ENCODE measurements around the gene TRAFD1.

DNA sequence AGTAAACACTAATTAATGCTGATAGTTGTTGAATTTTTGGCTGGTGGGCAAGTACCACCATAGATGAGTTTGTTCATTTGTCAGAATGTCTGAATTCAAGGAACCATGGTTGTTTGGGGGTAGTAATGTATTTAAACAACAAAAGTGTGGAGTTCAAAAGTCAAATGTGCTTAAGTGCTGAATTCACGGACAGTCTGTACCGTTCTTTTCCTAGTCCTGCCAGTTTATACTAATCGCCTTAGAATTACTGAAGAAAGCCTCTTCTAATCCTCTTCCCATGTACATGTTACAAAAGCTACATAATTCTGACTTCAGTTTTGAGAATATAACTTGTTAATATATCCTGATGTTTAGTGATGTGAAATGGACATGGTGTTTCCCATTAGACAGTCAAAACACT lies 19.5 kb upstream of the TRAFD1 start:
- TF ChIP-seq ARNTL (CRISPR knock-in tag; IDR thresholded peaks at IDR 0.05; ENCODE audit: borderline replicate concordance, low read depth) (no peak), ZC3H10 (CRISPR knock-in tag; IDR thresholded peaks at IDR 0.05) (no peak), SNAI2 (CRISPR knock-in tag; IDR thresholded peaks at IDR 0.05) (no peak), ZNF8 (CRISPR knock-in tag; IDR thresholded peaks at IDR 0.05) (no peak), GLIS3 (CRISPR knock-in tag; IDR thresholded peaks at IDR 0.05) (no peak), ZFP30 (CRISPR knock-in tag; IDR thresholded peaks at IDR 0.05) (no peak), ZNF70 (CRISPR knock-in tag; IDR thresholded peaks at IDR 0.05) (no peak), PPARA (CRISPR knock-in tag; IDR thresholded peaks at IDR 0.05; ENCODE audit: borderline replicate concordance) (no peak)
- TF ChIP-seq, protein P1, sequence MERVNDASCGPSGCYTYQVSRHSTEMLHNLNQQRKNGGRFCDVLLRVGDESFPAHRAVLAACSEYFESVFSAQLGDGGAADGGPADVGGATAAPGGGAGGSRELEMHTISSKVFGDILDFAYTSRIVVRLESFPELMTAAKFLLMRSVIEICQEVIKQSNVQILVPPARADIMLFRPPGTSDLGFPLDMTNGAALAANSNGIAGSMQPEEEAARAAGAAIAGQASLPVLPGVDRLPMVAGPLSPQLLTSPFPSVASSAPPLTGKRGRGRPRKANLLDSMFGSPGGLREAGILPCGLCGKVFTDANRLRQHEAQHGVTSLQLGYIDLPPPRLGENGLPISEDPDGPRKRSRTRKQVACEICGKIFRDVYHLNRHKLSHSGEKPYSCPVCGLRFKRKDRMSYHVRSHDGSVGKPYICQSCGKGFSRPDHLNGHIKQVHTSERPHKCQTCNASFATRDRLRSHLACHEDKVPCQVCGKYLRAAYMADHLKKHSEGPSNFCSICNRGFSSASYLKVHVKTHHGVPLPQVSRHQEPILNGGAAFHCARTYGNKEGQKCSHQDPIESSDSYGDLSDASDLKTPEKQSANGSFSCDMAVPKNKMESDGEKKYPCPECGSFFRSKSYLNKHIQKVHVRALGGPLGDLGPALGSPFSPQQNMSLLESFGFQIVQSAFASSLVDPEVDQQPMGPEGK (CRISPR knock-in tag; IDR thresholded peaks at IDR 0.05; ENCODE audit: borderline replicate concordance) = no peak
- TF ChIP-seq, protein P2, sequence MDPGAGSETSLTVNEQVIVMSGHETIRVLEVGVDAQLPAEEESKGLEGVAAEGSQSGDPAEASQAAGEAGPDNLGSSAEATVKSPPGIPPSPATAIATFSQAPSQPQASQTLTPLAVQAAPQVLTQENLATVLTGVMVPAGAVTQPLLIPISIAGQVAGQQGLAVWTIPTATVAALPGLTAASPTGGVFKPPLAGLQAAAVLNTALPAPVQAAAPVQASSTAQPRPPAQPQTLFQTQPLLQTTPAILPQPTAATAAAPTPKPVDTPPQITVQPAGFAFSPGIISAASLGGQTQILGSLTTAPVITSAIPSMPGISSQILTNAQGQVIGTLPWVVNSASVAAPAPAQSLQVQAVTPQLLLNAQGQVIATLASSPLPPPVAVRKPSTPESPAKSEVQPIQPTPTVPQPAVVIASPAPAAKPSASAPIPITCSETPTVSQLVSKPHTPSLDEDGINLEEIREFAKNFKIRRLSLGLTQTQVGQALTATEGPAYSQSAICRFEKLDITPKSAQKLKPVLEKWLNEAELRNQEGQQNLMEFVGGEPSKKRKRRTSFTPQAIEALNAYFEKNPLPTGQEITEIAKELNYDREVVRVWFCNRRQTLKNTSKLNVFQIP (CRISPR knock-in tag; IDR thresholded peaks at IDR 0.05; ENCODE audit: borderline replicate concordance, low read depth) = no peak
